A204.1 (cell line): ENCODE data around the gene ZNRF4.
"Not testable (repeated sequence)": the region's sequence is repeated elsewhere in the genome, so short reads cannot be mapped to it uniquely, and the experiment has no call there.

Experiments
- FAIRE-seq: peaks from 2 replicates; lab custom pipeline; 2012; peaks lifted over from hg19 to GRCh38; lab: Jason Lieb, UNC

The ZNRF4 gene

DNA sequence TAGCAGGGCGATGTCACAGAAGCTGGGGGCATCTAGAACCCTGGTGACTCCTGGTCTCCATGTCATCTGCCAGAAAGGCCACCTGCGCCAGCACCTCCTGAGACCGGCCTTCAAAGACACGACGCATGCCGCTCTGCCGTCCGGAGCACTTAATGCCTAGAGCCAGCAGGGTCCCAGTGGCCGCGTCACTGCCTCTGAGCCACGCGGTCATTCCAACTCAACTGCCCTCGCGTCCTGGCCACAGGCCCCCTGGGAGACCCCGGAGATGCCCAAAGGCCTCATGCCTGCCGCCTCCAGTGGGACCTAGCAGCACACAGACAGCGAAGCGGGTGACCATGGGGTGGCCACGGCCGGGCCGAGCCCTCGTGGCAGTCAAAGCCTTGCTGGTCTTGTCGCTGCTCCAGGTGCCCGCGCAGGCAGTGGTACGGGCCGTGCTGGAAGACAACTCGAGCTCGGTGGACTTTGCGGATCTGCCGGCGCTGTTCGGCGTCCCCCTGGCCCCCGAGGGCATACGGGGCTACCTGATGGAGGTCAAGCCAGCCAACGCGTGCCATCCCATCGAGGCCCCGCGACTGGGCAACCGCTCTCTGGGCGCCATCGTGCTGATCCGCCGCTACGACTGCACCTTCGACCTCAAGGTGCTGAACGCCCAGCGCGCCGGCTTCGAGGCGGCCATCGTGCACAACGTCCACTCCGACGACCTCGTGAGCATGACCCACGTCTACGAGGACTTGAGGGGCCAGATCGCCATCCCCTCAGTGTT lies at the start of gene ZNRF4:
Gene ZNRF4 (plus strand): TSS at position 51 of the 763 bp plus-strand sequence. CDS start 75 bp downstream, at position 126.
- FAIRE-seq: no peak

DNA sequence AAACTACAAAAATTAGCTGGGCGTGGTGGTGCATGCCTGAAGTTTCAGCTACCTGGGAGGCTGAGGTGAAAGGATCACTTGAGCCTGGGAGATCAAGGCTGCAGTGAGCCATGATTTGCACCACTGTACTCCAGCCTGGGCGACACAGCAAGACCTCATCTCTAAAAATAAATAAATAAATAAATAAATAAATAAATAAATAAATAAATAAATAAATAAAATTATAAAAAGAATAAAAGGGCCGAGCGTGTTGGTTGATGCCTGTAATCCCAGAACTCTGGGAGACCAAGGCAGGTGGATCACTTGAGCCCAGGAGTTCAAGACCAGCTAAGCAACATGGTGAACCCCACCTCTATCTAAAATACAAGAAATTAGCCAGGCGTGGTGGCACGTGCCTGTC lies 49.0 kb upstream of the ZNRF4 start:
- FAIRE-seq: not testable (repeated sequence)

DNA sequence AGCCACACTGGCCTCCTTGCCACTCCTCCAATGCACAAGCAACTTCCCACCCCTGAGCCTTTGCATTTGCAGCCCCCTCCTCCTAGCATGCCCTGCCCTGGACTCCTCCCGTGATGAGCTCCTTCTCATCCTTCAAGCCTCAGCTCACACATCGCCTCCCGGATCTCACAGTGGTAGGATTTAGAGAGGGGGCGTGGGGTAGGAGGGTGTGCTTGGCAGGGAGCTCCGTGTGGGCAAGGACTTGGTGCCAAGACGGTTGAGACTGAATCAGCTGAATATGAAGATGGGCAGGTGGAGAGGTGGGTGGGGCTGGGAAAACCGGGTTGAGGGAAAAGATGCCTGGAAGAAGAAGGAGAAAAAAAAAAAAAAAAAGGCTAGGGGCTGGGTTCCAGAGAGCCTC lies 48.4 kb upstream of the ZNRF4 start:
- FAIRE-seq: no peak

- no peak for FAIRE-seq
These were observed 47.9 kb upstream of the ZNRF4 start for GRCh38 chr19:5407356-5407755.

GRCh38 chr19:5417495-5418436 lies 37.5 kb upstream of the ZNRF4 start:
- FAIRE-seq: no peak

GRCh38 chr19:5418677-5419076 lies 36.5 kb upstream of the ZNRF4 start:
- FAIRE-seq: no peak

GRCh38 chr19:5420953-5421352 lies 34.3 kb upstream of the ZNRF4 start:
- no peak for FAIRE-seq

- FAIRE-seq: no peak
These were observed 31.6 kb upstream of the ZNRF4 start for GRCh38 chr19:5423567-5424125.

DNA sequence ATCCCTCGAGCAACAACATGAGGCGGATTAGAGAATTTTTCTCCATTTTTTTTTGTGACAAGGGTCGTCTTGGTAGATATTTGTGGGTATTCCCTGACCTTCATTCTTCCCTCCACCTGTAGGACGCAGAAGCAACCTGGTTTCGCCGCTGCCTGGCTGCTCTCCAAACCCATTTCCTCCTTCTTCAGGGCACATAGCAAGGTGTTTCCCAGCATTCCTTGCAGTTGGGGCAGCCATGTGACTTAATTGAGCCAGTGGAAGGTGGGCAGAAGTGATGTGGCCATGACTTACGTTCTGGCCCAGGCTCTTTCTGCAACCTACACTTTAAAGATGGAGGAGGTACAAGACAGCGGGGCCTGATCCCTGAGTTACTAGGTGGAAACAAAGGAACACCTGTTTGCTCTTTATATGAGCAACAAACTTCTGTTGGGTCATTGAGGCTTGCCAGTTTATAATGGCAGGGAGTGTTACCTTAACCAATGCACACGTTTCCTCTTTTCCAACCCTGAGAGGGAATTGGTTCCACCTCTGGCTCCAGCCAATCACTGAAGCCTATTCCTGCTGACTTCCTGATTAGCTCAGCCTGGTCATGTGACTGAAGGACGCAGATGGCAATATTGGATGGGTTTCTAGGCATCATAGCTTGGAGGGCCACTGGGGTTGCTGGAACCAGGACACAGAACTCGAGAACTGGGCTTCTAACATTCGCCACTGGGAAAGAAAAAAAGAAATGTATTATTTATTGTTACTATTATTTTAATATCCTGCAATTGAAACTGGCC lies 30.8 kb upstream of the ZNRF4 start:
- no peak for FAIRE-seq

GRCh38 chr19:5425260-5425659 lies 30.0 kb upstream of the ZNRF4 start:
- FAIRE-seq: no peak

GRCh38 chr19:5430237-5430636 lies 25.0 kb upstream of the ZNRF4 start:
- FAIRE-seq: no peak

GRCh38 chr19:5432687-5433086 lies 22.5 kb upstream of the ZNRF4 start:
- no peak for FAIRE-seq

GRCh38 chr19:5434351-5434917 lies 20.8 kb upstream of the ZNRF4 start:
- FAIRE-seq: no peak

- FAIRE-seq: no peak
These were observed 20.1 kb upstream of the ZNRF4 start for GRCh38 chr19:5434970-5435641.

DNA sequence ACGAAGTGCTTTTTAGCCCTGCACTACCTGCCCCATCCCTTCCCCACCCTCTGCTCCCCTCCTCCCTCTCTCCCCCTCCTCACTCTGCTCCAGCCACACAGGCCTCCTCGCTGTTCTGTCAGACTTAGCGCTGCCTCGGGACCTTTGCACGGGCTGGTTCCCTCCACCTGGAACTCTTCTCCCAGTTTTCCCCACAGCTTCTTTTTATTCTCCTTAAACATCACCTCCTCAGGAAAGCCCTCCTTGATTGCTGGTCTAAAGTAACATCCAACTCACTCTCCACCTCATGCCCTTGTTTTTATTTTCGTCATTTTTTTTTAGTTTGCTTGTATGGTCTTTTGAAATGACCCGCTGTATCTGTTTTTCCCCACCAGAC lies 19.6 kb upstream of the ZNRF4 start:
- FAIRE-seq: no peak

GRCh38 chr19:5436106-5436947 lies 18.9 kb upstream of the ZNRF4 start:
- FAIRE-seq: no peak

DNA sequence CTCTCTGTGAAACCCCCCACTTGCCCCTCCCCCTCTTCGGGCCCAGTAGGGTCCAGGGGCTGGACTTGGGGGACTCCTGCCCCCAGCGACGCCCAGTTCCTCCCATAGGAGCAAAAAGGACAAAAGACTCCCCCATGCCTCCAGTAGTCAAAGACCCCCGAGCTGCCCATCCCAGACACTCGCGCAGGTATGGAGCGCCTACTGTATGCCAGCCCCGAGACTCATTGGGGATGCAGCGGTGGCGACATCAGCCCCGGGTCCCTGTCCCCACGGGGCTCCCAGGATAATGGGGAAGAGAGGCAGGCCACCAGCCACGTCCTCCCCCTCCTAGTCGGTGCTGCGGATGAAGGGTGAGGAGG lies 18.3 kb upstream of the ZNRF4 start:
- no peak for FAIRE-seq

DNA sequence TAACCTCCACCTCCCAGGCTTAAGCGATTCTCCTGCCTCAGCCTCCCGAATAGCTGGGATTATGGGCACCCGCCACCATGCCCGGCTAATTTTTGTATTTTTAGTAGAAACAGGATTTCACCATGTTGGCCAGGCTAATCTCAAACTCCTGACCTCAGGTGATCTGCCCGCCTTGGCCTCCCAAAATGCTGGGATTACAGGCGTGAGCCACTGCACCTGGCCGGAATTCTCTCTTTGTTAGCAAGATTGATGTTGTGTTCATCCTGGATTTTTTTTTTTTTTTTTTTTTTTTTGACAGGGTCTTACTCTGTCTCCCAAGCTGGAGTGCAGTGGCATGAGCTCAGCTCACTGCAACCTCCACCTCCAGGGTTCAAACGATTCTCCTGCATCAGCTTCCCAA lies 16.5 kb upstream of the ZNRF4 start:
- not testable (repeated sequence) for FAIRE-seq

- FAIRE-seq: no peak
These were observed 15.8 kb upstream of the ZNRF4 start for GRCh38 chr19:5439452-5439851.

DNA sequence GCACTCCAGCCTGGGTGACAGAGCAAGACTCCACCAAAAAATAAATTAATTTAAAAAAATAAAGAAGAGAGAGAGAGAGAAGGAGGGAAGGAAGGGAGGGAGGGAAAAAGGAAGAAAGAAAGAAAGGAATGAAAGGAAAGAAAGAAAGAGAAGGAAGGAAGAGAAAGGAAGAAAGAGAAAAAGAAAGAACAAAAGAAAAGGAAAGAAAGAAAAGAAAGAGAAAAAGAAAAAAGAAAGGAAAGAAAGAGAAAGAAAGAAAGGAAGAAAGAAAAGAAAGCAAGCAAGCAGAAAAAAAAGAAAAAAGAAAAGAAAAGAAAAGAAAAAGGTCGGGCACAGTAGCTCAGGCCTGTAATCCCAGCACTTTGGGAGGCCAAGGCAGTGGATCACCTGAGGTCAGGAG lies 14.9 kb upstream of the ZNRF4 start:
- FAIRE-seq: no peak

DNA sequence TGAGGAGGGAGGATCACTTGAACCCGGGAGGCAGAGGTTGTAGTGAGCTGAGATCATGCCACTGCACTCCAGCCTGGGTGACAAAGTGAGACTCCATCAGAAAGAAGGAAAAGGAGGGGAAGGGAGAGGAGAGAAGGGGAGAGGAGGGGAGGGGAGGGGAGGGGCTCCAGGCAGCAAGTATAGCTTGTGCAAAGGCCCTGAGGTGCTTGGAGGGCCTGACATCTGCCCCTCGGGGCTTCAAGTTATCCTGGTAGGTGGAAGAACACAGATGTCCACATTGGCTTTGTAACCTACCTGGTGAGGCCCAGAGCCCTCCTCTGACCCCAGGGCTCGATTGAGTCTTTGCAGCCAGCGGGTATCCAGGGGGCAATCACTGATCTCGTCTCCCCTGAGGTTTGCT lies 11.5 kb upstream of the ZNRF4 start:
- no peak for FAIRE-seq
